ENCODE data around the gene ADAMTSL1.

Gene ADAMTSL1

DNA sequence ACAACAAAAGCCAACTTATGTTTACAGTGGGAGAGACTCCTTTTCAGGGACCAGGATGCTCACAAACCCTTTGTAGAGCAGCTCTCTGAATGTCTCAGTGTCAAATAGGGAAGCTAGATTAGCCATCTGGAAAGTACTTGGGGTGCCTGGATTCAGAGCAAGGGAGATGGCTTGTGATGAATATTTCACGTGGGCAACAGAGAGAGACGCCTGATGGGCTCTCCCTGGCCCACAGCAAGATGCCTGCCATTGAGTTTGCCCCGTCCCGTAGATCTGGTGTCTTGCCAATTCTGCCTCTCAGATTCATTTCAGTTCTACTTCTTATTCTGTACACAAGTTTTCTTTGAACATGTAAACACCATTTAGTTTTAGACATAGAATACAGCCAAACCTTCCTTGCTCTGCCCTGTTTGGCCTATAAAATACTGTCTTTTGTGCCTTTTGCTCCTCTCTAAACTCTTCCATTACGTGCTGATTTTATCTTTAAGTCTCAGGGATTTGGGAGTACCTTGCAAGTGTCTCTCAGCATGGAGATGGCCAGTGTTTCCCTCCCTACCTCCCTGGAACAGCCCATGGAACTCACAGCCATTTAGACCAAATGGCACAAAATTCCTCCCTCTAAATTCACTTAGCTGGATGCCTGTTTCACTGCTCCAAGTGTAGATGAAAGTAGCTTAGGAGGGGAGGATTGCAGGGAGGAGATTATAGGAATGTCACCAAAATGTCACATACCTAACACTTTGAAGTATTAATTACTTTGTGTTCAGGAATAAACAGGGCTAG, 324.7 kb downstream of the ADAMTSL1 start:
- DNase-seq (ENCODE audit: low read depth in 2 of 2, low spot score in 1 of 2): no peak

DNA sequence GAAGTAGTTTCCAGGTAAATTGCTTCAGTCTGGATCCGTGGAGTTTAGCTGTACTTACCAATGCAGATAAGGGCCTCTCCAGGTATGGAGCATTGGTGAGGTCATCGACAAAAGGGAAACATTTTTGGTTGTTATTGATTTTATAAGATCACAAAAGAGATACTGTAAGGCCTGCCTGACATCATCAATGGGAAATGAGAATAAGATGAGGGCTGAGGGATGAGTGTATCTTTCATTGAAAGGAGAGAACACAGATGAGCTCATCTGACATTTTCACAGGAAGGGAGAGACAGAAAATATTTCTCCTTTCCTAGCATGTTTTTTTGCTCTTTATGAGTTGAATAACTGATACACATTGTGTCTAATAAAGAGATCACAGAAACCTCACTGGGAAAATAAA, 325.5 kb downstream of the ADAMTSL1 start:
- DNase-seq (ENCODE audit: low read depth in 2 of 2, low spot score in 1 of 2): no peak

DNA sequence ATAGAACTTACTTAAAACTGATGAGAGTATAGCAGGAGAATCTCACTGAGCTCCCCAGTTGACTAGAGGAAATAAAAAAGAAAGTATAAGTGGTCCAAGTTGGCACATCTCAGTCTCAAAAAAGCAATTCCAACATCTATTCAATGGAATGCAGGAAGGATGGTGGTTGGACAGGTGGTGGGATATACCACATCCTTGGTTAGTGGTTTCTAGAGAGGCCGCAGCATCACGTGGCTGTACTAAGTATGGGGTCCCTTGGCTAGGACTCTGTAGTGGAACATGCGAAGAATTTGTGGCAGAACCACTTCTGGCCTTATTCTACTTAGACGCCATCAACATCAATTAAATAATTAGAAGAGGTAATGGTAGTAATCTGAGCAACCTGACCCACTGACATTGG, 326.6 kb downstream of the ADAMTSL1 start:
- no peak for DNase-seq (ENCODE audit: low read depth in 2 of 2, low spot score in 1 of 2)

DNA sequence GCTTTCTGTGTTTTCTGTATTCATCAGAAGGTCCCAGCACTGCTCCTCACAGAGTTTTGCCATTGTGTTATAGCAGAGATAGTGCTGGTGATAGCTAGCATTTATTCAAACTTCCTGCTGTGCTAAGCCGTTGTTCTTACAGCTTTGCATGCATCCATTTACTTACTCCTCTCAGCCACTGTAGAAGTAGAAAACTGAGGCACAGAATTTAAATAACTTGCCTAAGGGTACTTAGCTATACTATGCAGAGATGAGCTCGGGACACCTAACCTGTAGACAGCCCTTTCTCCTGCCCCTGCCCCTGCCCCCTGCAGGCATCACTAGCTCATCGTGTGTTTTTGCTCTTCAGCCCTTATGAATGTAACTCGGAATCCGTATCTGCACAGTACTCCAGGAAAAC, 331.4 kb downstream of the ADAMTSL1 start:
- DNase-seq (ENCODE audit: low read depth in 2 of 2, low spot score in 1 of 2): no peak

DNA sequence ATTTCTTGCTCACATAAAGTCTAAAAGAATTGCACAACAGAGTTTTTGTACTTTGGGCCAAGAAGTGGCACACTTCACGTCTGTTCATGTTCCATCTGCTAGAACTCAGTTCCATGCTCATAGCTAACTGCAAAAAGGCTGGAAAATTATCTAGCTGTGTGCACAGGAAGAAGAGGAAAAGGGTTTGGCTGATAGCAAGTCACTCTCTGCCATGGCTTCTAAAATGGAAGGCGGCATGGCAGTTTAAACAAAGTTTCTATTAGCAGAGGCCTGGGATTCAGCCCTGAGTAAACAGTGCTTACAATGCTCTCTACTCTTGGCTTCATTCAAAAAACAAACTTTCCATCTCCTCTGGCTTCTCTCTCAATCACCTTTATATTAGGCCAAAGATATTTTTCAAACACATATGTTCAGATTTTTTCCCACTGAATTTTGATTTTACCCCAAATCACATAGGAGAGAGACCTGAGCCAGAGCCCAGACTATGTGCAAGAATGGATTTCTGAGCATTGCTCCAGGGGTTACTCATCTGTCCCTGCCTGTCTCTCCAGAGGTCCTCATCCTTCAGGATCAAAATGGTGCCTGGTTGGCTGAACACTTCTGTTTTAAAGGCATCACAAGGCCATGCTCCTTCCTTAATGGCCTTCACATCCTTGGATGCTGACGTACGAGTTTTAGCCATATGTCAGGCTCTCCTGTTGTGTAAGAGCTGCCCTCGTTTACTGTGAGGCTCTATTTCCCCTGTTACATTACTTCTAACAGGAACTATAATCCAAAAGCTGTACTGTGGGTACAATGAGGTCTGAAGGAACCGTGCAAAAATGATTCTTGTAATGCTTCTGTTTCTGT, 332.5 kb downstream of the ADAMTSL1 start:
- DNase-seq (ENCODE audit: low read depth in 2 of 2, low spot score in 1 of 2): no peak

DNA sequence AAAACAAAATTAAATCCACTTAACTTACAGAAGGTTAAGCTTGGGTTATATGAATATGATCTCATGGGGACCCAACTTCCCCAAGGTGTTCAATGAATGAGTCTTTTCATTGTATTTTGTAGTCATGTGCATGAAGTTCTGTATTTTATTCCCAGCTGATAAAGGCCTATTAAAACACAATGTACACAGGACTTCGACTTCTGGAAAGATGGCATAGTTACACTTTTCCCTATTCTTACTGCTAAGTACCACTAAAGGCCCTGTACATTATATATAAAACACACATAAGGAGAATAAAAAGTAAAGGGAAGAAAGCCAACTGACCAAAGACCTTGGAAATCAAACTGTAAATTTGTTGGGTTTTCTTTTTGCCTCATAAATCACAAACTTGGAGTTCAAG, 336.6 kb downstream of the ADAMTSL1 start:
- no peak for DNase-seq (ENCODE audit: low read depth in 2 of 2, low spot score in 1 of 2)

DNA sequence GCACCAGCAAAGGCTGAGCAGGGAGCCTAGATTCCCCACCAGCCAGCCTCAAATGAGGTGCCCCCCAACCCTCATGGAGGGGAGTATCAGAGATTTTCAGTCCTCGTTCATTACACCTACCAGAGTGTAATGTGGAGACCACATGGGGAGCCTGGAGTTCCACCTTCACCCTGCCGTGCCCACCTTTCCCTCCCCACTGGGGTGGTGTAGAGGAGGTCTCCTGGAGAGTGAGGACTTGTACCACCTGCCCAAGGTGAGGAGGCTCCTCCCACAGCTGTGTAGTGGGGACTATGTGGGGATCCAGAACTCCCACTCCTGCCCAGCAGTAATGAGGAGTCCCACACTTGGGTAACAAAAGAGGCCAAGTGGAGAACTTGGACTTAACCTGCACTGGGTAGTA, 337.2 kb downstream of the ADAMTSL1 start:
- DNase-seq (ENCODE audit: low read depth in 2 of 2, low spot score in 1 of 2): no peak

DNA sequence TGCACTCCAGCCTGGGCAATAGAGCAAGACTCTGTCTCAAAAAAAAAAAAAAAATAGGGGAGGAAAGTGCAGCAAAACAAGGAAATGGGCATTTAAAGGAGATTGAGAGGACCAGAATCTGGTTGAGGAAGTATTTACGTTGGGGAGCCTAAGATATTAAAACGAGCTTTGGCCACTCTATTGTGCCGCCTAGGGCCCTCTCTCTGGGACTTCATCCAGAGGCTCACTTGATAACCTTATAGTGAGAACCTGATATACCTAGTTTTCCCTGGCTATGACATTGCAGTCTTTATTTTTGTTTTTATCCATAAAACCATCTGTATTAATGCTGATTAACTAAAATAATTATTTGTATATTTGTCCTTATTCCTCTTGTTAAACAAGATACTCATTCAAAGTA, 345.5 kb downstream of the ADAMTSL1 start:
- DNase-seq (ENCODE audit: low read depth in 2 of 2, low spot score in 1 of 2): no peak

DNA sequence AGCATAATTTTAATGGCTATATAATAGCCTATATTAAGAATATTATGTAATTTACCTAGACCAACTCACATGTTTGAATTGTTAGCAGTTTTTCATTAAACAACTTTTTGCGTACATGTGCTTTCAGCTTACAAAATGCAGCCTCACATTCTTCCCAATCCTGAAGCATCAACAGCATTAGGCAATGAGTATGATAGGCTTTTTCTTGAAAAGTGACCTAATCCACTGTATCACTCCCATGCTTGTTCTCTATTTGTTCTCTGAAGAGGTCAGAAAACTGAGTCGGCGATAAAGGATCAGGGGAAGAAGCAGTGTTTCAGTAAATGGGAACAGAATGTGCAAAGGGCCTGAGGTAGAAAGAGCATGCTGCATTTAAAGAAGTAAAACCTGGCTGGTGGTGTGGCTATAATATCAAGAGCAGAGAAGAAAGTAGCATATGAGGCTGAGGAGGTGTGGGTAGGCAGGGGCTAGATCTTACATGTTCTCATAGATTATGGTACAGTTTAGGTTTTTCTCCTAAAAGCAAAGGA, 346.7 kb downstream of the ADAMTSL1 start:
- DNase-seq (ENCODE audit: low read depth in 2 of 2, low spot score in 1 of 2): no peak

DNA sequence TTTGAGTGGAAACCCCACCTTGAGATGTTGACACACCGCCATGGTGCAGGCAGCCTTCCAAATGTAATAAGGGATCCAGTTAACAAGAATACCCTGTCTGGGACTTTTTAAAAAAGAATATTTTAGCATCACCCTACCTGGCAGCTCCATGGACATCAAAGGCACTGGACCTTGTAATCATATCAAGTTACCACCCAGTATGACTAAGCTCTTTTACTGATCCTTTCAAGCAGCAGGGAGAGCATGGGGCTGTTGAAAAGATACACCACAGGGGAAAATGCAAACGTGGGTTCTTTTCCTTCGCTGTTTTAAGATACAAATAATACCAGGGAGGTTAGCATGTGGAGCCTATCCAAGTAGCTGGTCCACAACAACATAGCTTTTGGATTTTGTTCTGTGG, 347.8 kb downstream of the ADAMTSL1 start:
- DNase-seq (ENCODE audit: low read depth in 2 of 2, low spot score in 1 of 2): no peak

DNA sequence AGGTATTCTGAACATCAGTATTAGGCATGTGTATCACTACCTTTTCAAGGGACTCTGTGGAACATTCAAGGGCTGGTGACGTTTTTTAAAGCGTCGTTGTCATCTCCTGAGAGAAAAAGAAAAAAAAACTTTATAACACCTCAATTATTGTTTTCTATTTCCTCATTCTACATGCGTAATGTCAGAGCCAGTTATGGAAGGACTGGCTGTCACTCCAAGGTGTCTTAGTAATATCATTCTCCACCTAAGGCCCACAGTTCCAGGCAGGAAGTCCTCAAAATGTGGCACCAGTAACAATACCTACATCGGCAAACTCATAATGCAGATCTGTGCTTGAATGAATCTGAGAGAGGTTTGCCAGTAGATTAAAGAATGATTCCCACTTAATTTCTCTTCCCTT, 348.9 kb downstream of the ADAMTSL1 start:
- no peak for DNase-seq (ENCODE audit: low read depth in 2 of 2, low spot score in 1 of 2)

DNA sequence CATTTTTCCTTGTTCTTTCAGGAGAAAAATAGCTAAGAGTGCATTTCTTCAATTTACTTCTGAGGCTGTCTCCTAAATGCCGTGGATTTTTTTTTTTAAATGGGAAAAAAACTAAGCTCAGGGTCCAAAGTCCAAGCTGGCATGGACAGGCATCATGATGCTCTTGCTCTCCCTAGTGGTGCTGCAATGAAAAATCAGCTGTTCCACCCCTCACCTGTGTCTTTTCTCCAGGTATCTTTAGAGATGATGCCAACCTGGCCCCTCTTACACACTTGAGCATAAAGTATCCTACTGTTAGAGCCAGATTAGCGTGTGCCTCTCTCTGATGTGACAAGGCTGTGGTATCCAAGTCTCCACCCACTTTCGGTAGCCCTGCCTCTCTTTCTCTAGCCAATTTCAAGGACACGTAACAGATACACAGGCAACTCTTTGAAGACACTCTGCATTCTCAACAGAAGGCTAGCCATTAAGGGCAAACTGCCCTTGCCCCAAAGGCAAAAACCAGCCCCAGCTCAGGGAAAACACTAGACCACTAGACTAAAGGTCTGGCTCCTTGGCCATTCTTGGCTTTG, 350.2 kb downstream of the ADAMTSL1 start:
- DNase-seq (ENCODE audit: low read depth in 2 of 2, low spot score in 1 of 2): no peak

DNA sequence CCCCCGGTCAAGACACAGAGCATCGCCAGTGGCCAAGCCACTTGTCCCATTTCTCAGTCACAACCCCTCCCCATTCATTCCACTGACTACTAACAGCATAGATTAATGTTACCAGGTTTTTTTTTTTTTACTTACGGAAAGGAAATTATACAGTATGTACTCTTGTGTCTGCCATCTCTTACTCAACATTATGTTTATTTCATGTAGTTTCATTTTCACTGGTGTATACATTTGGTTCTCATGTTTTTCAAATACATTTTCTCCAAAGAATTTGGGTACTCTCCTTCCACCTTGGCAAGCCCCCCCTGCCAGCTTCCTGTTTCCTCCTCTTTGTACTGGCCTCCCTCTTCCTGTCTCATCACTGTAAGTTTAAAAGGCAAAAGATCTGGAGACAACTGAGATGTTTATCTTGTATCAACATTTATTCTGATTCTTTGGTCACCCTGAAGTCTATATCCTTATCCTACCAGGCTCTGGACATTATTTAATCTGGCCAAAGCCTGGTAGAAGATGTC, 351.8 kb downstream of the ADAMTSL1 start:
- DNase-seq (ENCODE audit: low read depth in 2 of 2, low spot score in 1 of 2): no peak

DNA sequence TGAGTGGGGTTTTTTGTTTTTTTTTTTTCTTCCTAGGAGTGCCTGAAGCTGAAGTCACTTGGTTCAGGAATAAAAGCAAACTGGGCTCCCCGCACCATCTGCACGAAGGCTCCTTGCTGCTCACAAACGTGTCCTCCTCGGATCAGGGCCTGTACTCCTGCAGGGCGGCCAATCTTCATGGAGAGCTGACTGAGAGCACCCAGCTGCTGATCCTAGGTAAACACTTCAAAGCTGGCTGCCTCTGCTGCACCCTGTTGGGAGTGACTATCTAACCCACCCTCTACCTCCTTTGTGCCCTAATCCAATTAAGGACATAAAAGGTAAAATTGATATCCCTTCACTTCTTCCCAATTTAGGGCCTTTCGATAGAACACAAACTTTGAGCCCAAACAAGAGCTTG, 352.3 kb downstream of the ADAMTSL1 start:
- DNase-seq (ENCODE audit: low read depth in 2 of 2, low spot score in 1 of 2): no peak

DNA sequence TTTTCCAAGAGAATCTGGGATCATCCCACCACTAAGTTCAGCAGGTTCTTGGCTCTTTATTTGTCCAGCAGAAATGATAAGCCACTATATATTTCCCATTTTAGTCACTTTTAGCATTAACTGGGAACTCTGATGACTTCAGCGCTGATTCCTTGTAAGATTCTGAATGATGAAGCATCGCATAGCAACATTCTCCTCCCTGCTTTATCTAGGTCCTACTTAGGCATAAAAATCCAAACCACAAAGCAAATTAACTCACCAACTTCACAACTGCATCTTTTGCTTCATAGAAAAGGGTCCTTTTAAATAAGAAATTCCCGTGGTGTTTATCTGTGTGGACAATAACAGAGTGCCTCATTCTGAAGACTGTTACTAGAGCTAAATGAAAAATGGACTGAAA, 355.1 kb downstream of the ADAMTSL1 start:
- DNase-seq (ENCODE audit: low read depth in 2 of 2, low spot score in 1 of 2): no peak

DNA sequence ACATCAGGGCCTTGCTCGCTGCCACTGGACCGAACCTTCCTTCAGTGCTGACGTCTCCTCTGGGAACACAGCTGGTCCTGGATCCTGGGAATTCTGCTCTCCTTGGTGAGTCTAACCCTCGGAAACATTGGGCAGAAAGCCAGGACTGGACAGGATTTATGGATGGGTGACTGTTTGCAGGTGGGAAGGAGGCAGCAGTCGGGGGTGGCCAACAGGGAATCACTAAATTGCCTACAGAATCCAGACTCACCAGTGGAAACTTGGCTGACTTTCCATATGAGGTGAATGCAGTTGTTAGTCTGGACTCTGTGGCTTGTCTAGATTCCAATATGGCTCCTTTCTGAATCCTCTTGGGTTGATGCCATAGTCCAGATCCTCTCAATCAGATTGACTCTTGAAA, 355.9 kb downstream of the ADAMTSL1 start:
- no peak for DNase-seq (ENCODE audit: low read depth in 2 of 2, low spot score in 1 of 2)

DNA sequence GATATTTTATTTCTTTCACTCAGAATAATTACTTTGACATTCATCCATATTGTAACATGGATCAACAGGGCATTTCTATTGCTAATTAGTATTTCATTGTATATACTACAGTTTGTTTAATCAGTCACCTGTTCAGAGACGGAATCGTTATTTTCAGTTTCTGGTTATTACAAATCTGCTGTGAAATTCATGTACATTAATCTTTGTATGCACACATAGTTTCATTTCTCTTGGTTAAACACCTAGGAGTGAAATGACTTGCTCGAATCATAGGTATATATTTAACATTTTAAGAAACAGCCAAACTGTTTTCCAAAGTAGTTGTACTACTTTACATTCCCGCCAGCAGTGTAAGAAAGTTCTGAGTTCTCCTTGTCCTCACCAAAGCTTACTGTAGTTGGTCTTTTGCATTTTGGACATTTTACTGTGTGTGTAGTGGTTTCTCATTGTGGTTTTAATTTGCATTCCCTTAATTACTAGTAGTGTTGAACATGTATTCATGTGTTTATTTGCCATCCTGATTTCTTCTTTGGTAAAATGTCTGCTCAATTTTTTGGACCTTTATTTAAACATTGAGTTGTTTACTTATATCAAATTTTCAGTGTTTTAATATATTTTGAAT, 360.9 kb downstream of the ADAMTSL1 start:
- no peak for DNase-seq (ENCODE audit: low read depth in 2 of 2, low spot score in 1 of 2)

DNA sequence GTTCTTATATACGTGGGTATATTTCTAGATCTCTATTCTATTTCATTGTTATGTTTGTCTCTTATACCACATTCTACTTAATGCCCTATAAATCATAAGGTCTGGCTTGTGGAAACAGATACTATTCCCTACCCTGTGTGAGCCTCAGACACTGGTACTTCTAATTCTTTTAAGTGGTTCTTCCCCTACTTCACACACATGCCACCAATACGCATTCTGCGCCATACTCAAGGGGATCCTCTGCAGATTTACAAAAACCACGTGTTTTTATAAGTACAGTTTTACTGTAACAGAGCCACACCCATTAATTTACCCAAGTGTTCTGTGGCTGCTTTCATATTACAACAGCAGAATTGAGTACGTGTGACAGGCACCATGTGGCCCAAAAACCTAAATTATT, 363.4 kb downstream of the ADAMTSL1 start:
- no peak for DNase-seq (ENCODE audit: low read depth in 2 of 2, low spot score in 1 of 2)

DNA sequence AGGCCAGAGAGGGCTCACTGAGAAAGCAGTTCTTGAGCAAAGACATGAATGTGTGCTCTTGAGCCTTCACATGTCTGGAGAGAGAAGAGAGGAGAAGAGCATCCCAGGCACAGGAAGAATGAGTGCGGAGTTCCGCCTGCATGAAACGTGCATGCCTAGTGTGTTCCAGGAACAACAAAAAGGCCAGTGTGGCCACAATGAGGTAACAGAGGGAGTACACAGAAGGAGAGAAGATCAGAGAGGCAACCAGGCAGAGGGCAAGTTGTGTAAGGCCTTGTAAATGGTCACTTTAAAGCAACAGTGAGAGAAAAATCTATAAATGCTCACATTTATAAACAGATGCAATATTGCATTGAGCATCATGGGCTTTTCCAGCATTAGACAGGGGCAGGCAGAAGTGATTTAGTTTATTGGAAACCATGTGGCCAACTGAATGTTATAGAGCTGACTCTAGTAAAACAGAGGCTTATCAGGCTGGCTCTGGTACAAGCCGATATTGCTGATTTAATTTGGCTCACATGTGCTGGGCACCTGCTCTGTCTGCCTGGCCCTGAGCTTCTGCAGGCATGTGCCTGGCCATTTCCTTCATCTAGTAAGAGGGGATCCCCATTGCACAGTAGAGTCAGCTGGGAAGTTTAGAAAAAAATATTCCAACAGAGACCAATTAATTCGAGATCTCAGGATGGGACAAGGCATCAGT, 373.8 kb downstream of the ADAMTSL1 start:
- no peak for DNase-seq (ENCODE audit: low read depth in 2 of 2, low spot score in 1 of 2)

DNA sequence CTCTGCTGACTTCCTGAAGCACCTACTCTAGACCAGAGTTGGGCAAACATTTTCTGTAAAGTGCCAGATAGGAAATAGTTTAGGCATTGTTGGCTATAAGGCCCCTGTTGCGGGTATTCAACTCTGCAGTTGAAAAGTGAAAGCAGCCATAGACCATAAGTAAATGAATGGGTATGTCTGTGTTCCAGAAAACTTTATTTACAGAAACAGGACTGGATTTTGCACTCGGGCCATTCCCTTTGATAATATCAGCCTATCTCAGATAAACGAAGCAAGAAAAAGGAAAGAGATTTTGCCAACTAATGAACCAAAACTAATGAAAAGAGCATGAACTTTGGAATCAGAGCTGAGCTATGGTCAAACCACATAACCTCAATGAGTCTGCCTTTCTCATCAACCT, 374.7 kb downstream of the ADAMTSL1 start:
- DNase-seq (ENCODE audit: low read depth in 2 of 2, low spot score in 1 of 2): no peak

DNA sequence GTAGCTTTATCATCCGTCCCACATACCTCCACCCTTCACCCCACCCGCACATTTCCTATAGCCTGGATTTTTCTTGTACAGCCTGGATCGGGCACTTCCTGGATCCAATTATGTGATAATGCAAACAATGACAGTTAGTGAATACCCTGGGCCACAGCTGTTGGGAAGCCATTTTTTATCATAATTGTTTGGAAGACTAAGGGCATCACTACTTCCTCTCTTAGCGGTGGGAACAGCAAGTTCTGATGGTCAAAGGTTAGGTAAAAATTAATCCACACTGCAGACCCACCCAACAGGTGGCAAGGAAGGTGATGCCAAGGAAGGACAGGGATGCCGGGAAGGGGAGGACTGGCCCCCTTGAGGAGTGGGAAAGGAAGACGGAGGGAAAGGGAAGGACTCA, 375.3 kb downstream of the ADAMTSL1 start:
- DNase-seq (ENCODE audit: low read depth in 2 of 2, low spot score in 1 of 2): no peak
